Measurements from ENCODE around the gene ZBTB25. TPM values are rescaled to one million over a fixed set of nuclear protein-coding genes. Genes with fewer than 3 reads are reported as not detected.

The ZBTB25 gene
- total RNA-seq, 1 donor from 2014 or later, result 9.4 TPM

DNA sequence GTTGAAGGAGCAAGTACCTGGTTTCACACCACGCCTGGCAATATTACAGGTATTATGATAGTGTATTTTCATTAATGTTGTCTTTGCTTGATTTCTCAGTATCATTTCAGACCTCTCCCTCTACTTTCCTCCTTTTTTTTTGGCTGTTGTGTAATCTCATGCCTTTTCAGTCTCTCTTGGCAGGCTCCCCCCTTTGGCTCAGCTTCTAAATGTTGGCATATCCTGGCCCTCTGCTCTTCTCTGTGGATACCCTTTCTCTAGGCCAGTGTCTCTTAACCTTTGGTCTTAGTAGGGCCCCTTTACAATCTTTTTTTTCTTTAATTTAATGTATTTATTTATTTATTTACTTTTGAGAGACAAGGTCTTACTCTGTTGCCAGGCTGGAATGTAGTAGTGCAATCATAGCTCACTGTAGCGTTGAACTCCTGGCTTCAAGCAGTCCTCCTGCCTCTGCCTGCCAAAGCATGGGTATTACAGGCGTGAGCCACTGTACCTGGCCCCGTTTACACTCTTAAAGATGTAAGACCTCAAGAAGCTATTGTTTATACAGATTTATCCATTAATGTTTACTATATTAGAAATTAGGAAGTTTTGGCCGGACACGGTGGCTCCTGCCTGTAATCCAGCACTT is 102.7 kb downstream of the ZBTB25 start:
- no peaks in the 10 kb centered on the region for H3K4me1 Mint-ChIP-seq (ENCODE audit: unreplicated experiment)
- H3K36me3 Mint-ChIP-seq (ENCODE audit: low read depth, unreplicated experiment), result peaks cover 3% of the 10 kb centered on the region
- no peak for DNase-seq (ENCODE audit: low spot score)
- H3K4me3 Mint-ChIP-seq (ENCODE audit: unreplicated experiment), result no peak overlapping the region
- H3K27me3 Mint-ChIP-seq (ENCODE audit: unreplicated experiment), result no peaks in the 10 kb centered on the region
- H3K27ac Mint-ChIP-seq (ENCODE audit: unreplicated experiment), result no peak overlapping the region
- no peaks in the 10 kb centered on the region for H3K9me3 Mint-ChIP-seq (ENCODE audit: unreplicated experiment)
- TF ChIP-seq, protein P1, sequence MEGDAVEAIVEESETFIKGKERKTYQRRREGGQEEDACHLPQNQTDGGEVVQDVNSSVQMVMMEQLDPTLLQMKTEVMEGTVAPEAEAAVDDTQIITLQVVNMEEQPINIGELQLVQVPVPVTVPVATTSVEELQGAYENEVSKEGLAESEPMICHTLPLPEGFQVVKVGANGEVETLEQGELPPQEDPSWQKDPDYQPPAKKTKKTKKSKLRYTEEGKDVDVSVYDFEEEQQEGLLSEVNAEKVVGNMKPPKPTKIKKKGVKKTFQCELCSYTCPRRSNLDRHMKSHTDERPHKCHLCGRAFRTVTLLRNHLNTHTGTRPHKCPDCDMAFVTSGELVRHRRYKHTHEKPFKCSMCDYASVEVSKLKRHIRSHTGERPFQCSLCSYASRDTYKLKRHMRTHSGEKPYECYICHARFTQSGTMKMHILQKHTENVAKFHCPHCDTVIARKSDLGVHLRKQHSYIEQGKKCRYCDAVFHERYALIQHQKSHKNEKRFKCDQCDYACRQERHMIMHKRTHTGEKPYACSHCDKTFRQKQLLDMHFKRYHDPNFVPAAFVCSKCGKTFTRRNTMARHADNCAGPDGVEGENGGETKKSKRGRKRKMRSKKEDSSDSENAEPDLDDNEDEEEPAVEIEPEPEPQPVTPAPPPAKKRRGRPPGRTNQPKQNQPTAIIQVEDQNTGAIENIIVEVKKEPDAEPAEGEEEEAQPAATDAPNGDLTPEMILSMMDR (IDR thresholded peaks at IDR 0.05; ENCODE audit: unreplicated experiment), result no peak

Other genes with a start within 250 kb of the ZBTB25 start
- gene ESR2, start 209.5 kb downstream of the ZBTB25 start, total RNA-seq (ENCODE audit: unreplicated experiment), result not detected
- gene MTHFD1, start 115.5 kb downstream of the ZBTB25 start, total RNA-seq (ENCODE audit: unreplicated experiment), result 43.7 TPM
- 6.1 TPM for gene AKAP5, start 38.3 kb downstream of the ZBTB25 start, total RNA-seq (ENCODE audit: unreplicated experiment)
- 57.8 TPM for gene ZBTB1, start 932 bp upstream of the ZBTB25 start, total RNA-seq (ENCODE audit: unreplicated experiment)
- gene HSPA2, start 36.9 kb upstream of the ZBTB25 start, total RNA-seq (ENCODE audit: unreplicated experiment), result 9.4 TPM
- 2.1 TPM for gene PPP1R36, start 46.1 kb upstream of the ZBTB25 start, total RNA-seq (ENCODE audit: unreplicated experiment)
- 31.4 TPM for gene PLEKHG3, start 200.6 kb upstream of the ZBTB25 start, total RNA-seq (ENCODE audit: unreplicated experiment)

All from endothelial cell (in vitro differentiated cells).